Placental pericyte (primary cell): Measurements from ENCODE around the gene ANKRD30BL. TPM values are rescaled to one million over a fixed set of nuclear protein-coding genes. Genes with fewer than 3 reads are reported as not detected.

Experiments
- small RNA-seq: library from RNA; depleted of rRNA; stranded (forward); fragments of <200 nt; gene quantifications from one replicate; pipeline ENCODE3, GENCODE V24; 2012; ENCODE audit warnings: low replicate concordance
- total RNA-seq: library from RNA; depleted of rRNA; stranded (reverse); fragments of >200 nt; gene quantifications from 2 replicates; pipeline ENCODE4 v1.2.3, GENCODE V29; 2012

Gene ANKRD30BL
- 0.14 TPM in 1 of 2 replicates, not detected in the other for total RNA-seq

GRCh38 chr2:132161161-132162124 is at the start of gene ANKRD30BL:
Gene ANKRD30BL (minus strand): TSS chr2:132161952. CDS start chr2:132161705, 247 bp downstream.

Small RNA genes within 50 kb of the gene (small RNA-seq; reads per million reads assigned to genes)
- gene RNU6-1132P: not detected
